ENCODE data around the gene TAF8. TPM values are rescaled to one million over a fixed set of nuclear protein-coding genes. Genes with fewer than 3 reads are reported as not detected.

The TAF8 gene
- polyA plus RNA-seq, 1 donor (not counting 4 experiments of a cell fraction or from before 2014, with no cell fraction given): 15.9 TPM

DNA sequence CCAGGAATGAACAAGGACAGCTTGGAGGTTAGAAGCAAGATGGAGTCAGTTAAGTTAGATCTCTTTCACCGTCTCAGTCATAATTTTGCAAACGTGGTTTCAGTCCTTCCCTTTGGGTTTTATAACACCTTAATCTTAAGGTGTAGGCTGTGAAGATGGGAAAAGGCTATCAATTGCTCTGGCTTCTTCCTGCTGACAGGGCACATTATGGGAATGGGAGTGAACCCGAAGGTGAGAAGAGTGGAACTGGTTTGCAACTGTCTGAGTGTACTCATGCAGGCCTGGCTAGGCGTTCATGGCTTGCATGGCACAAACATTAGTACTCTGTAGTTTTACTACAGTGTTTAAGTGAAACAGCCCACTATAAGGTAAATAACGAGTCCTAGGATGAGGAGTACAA, 9.4 kb downstream of the TAF8 start:
- H3K9me3 ChIP-seq (ENCODE audit: control insufficient read depth, low read depth, low read length): no peaks in the 10 kb centered on the region
- H4K20me1 ChIP-seq (ENCODE audit: control insufficient read depth, extremely low read depth, insufficient read depth, low read length): no peaks in the 10 kb centered on the region
- H2AFZ ChIP-seq (ENCODE audit: control insufficient read depth, low read length): no peak overlapping the region
- H3K36me3 ChIP-seq (ENCODE audit: control insufficient read depth in 2 of 2, extremely low read depth in 1 of 2, insufficient read depth in 2 of 2, low read length in 2 of 2): peaks cover 7 to 29% of the 10 kb centered on the region in 2 experiments
- no peak overlapping the region for H3K27ac ChIP-seq (ENCODE audit: control insufficient read depth, insufficient read depth, low read length)
- DNase-seq (ENCODE audit: low read depth, low spot score): no peak
- H3K4me3 ChIP-seq (ENCODE audit: control insufficient read depth in 2 of 3, extremely low read depth in 1 of 3, insufficient read depth in 2 of 3, low read depth in 1 of 3, low read length in 3 of 3): no peak overlapping the region
- no peak overlapping the region for H3K4me2 ChIP-seq (ENCODE audit: control insufficient read depth, extremely low read depth, insufficient read depth, low read depth, low read length)
- dilution Hi-C loops (cut with MboI; ENCODE audit: extremely low pct_ligation_motif_present, low sequenced_read_pairs): no loop called here
- no peak for FAIRE-seq
- H3K9ac ChIP-seq (ENCODE audit: control insufficient read depth, extremely low read depth, insufficient read depth, low read length): no peak overlapping the region
- no peaks in the 10 kb centered on the region for H3K9me1 ChIP-seq (ENCODE audit: control insufficient read depth, extremely low read depth, insufficient read depth, low read length)
- H3K4me1 ChIP-seq (ENCODE audit: control insufficient read depth, extremely low read depth, insufficient read depth, low read length): no peaks in the 10 kb centered on the region
- H3K79me2 ChIP-seq (ENCODE audit: control insufficient read depth, insufficient read depth, low read length): no peaks in the 10 kb centered on the region
- no peaks in the 10 kb centered on the region for H3K27me3 ChIP-seq (ENCODE audit: control insufficient read depth, extremely low read depth, insufficient read depth, low read length)
- TF ChIP-seq EZH2 (IDR thresholded peaks at IDR 0.05; ENCODE audit: low read length): no peak
- TF ChIP-seq CTCF (optimal IDR thresholded peaks at IDR 0.05 in 1 of 3, IDR thresholded peaks at IDR 0.05 in 1 of 3, conservative IDR thresholded peaks at IDR 0.05 in 1 of 3; ENCODE audit: extremely low read depth in 1 of 3, insufficient read depth in 2 of 3, low read length in 3 of 3): no peak

- no peak for DNase-seq (ENCODE audit: low read depth, low spot score)
- Histone ChIP-seq H3K9ac (ENCODE audit: control insufficient read depth, extremely low read depth, insufficient read depth, low read length) (no peak overlapping the region), H3K4me1 (ENCODE audit: control insufficient read depth, extremely low read depth, insufficient read depth, low read length) (no peaks in the 10 kb centered on the region), H3K27ac (ENCODE audit: control insufficient read depth, insufficient read depth, low read length) (no peak overlapping the region), H3K9me1 (ENCODE audit: control insufficient read depth, extremely low read depth, insufficient read depth, low read length) (no peaks in the 10 kb centered on the region), H3K4me2 (ENCODE audit: control insufficient read depth, extremely low read depth, insufficient read depth, low read depth, low read length) (no peak overlapping the region), H3K79me2 (ENCODE audit: control insufficient read depth, insufficient read depth, low read length) (no peaks in the 10 kb centered on the region), H3K27me3 (ENCODE audit: control insufficient read depth, extremely low read depth, insufficient read depth, low read length) (no peaks in the 10 kb centered on the region), H2AFZ (ENCODE audit: control insufficient read depth, low read length) (no peak overlapping the region), H3K9me3 (ENCODE audit: control insufficient read depth, low read depth, low read length) (no peaks in the 10 kb centered on the region), H3K36me3 (ENCODE audit: control insufficient read depth in 2 of 2, extremely low read depth in 1 of 2, insufficient read depth in 2 of 2, low read length in 2 of 2) (peaks cover 24 to 31% of the 10 kb centered on the region in 2 experiments), H4K20me1 (ENCODE audit: control insufficient read depth, extremely low read depth, insufficient read depth, low read length) (no peaks in the 10 kb centered on the region), H3K4me3 (ENCODE audit: control insufficient read depth in 2 of 3, extremely low read depth in 1 of 3, insufficient read depth in 2 of 3, low read depth in 1 of 3, low read length in 3 of 3) (no peak overlapping the region)
- dilution Hi-C loops (cut with MboI; ENCODE audit: extremely low pct_ligation_motif_present, low sequenced_read_pairs): no loop called here
- FAIRE-seq: no peak
- TF ChIP-seq EZH2 (IDR thresholded peaks at IDR 0.05; ENCODE audit: low read length) (no peak), CTCF (optimal IDR thresholded peaks at IDR 0.05 in 1 of 3, IDR thresholded peaks at IDR 0.05 in 1 of 3, conservative IDR thresholded peaks at IDR 0.05 in 1 of 3; ENCODE audit: extremely low read depth in 1 of 3, insufficient read depth in 2 of 3, low read length in 3 of 3) (no peak)
Measured at GRCh38 chr6:42066156-42066675, 15.9 kb downstream of the TAF8 start.
